ENCODE results near the gene TPTE. TPM values are rescaled to one million over a fixed set of nuclear protein-coding genes. Genes with fewer than 3 reads are reported as not detected.
"Not testable (repeated sequence)": the region's sequence is repeated elsewhere in the genome, so short reads cannot be mapped to it uniquely, and the experiment has no call there.

The TPTE gene
- total RNA-seq, result not detected
- under 1 TPM in 1 of 3 donors, not detected in 2; 0.07 TPM for polyA plus RNA-seq
- long read RNA-seq, donor 1, result 0 reads
- long read RNA-seq, donor 2, result 0 reads
- long read RNA-seq, donor 3, result 0 reads
- long read RNA-seq, donor 4, result 0 reads
- long read RNA-seq, donor 5, result 0 reads
- long read RNA-seq, donor 6, result 0 reads
- long read RNA-seq, donor 7, result 0 reads
- long read RNA-seq, donor 8, result 0 reads
- long read RNA-seq, donor 9, result 0 reads
- long read RNA-seq, donor 10, result 0 reads

GRCh38 chr21:10521091-10521598 lies at the start of gene TPTE:
Gene TPTE (plus strand): TSS chr21:10521583. CDS start chr21:10538724, 17,141 bp downstream.
- no peak within 1 kb of the TSS for H3K4me3 ChIP-seq
- peaks cover 4% of the 10 kb centered on the region for H3K27me3 ChIP-seq
- H3K9me3 ChIP-seq (replicated peaks in 1 of 3), result peaks cover 0 to 5% (median 0%) of the 10 kb centered on the region in 3 donors
- no peaks in the 10 kb centered on the region for H3K36me3 ChIP-seq (replicated peaks in 1 of 2)
- TF ChIP-seq POLR2A (IDR thresholded peaks at IDR 0.05) (no peak), CTCF (IDR thresholded peaks at IDR 0.05) (no peak)
- H3K4me1 ChIP-seq (replicated peaks in 1 of 2), result no peaks in the 10 kb centered on the region
- intact Hi-C loops (cut with DNase I), result no loop called here
- DNase-seq, result no peak
- 54 to 75% (median 60%) methylated on average over 52 to 66 of the region's 66 CpGs for WGBS, 4 donors
- H3K27ac ChIP-seq, result no peak within 1 kb of the TSS

DNA sequence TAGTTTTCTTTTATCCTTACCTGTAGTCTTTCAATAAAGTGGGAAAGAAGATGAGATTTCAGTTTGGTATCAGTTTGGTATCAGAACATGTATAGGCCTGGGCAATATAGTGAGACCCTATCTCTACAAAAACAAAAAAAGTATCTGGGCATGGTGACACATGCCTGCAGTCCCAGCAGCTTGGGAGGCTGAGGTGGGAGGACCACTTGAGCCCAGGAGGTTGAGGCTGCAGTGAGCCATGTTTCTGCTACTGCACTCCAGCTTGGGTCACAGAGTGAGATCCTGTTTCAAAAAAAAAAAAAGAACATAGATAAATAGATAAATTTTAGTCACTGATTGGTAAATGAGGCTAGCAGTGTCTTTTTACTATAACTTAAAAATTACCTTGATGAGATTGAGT lies 49.4 kb upstream of the TPTE start:
- H3K4me1 ChIP-seq (replicated peaks in 1 of 2); H3K27me3 ChIP-seq; DNase-seq; intact Hi-C loops (cut with DNase I); H3K9me3 ChIP-seq (replicated peaks in 1 of 3); H3K36me3 ChIP-seq (replicated peaks in 1 of 2); H3K4me3 ChIP-seq; H3K27ac ChIP-seq: not testable (repeated sequence)

- WGBS, 4 donors, result 52 to 57% (median 55%) methylated on average over 7 of the region's 7 CpGs
- DNase-seq; H3K36me3 ChIP-seq (replicated peaks in 1 of 2); H3K9me3 ChIP-seq (replicated peaks in 1 of 3); H3K4me1 ChIP-seq (replicated peaks in 1 of 2); H3K4me3 ChIP-seq; intact Hi-C loops (cut with DNase I); H3K27ac ChIP-seq; H3K27me3 ChIP-seq: not testable (repeated sequence)
Observed at GRCh38 chr21:10477794-10478193, 43.6 kb upstream of the TPTE start.

DNA sequence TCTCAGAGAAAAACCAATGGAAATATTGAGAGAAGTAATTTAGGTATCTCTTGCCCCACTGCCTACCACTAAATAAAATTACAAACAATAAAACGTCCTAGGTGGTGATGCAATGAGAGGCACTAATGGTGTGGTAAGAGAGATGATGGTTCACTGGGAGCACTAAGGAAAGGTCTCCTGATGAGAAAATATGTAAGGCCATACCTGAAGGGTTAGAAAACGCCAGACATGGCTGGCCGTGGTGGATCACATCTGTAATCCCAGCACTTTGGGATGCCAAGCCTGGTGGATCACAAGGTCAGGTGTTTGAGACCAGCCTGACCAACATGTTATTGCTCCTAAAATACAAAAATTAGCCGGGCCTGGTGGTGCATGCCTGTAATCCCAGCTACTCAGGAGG lies 41.5 kb upstream of the TPTE start:
- 30 to 40% (median 34%) methylated on average over 4 of the region's 4 CpGs for WGBS, 4 donors
- DNase-seq, H3K4me3 ChIP-seq: not testable (repeated sequence)

DNA sequence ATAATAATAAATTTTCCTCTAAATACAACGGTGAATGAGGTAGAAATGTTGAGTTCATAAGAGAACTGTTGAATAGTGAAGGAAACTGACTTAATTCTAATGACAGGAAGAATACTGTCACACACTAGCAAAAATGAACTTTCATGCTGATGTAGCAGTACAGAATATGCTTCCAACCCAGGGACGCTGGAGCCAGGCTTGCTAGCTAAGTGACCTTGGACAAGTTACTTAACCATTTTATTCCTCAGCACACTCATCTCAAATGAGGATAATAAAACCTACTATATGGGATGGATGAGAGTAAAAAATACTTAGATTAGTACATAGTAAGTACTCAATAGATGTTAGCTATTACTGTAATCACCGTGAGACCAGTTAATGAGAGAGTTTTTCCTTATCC lies 36.5 kb upstream of the TPTE start:
- H3K4me1 ChIP-seq (replicated peaks in 1 of 2); H3K27me3 ChIP-seq; DNase-seq; intact Hi-C loops (cut with DNase I); H3K4me3 ChIP-seq; H3K27ac ChIP-seq; H3K36me3 ChIP-seq (replicated peaks in 1 of 2); H3K9me3 ChIP-seq (replicated peaks in 1 of 3): not testable (repeated sequence)
- WGBS, 4 donors, result 44 to 51% (median 50%) methylated on average over 3 of the region's 3 CpGs

More for the DNA sequence above, 41.5 kb upstream of the TPTE start:
- intact Hi-C loops (cut with DNase I); H3K27me3 ChIP-seq; H3K4me1 ChIP-seq (replicated peaks in 1 of 2); H3K27ac ChIP-seq; H3K9me3 ChIP-seq (replicated peaks in 1 of 3); H3K36me3 ChIP-seq (replicated peaks in 1 of 2): not testable (repeated sequence)

DNA sequence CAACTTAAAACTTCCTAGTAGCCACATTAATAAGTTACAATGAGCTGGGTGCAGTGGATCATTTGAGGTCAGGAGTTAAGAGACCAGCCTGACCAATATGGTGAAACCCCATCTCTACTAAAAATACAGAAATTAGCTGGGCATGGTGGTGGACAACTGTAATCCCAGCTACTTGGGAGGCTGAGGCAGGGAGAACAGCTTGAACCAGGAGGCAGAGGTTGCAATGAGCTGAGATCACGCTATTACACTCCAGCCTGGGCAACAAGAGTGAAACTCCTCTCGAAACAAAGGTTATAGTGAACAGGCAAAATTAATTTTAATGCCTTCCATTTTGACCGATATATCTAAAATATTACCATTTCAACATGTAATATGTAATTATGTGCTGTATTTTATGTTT lies 30.9 kb upstream of the TPTE start:
- H3K27ac ChIP-seq; H3K9me3 ChIP-seq (replicated peaks in 1 of 3); intact Hi-C loops (cut with DNase I); H3K4me1 ChIP-seq (replicated peaks in 1 of 2); H3K27me3 ChIP-seq; H3K36me3 ChIP-seq (replicated peaks in 1 of 2); DNase-seq; H3K4me3 ChIP-seq: not testable (repeated sequence)
- 45 to 57% (median 54%) methylated on average over 3 of the region's 3 CpGs for WGBS, 4 donors

- H3K27me3 ChIP-seq, result no peaks in the 10 kb centered on the region
- 58 to 59% (median 59%) methylated on average over 6 of the region's 6 CpGs for WGBS, 4 donors
- no peak for DNase-seq
- no peak overlapping the region for H3K27ac ChIP-seq
- H3K4me1 ChIP-seq (replicated peaks in 1 of 2), result no peaks in the 10 kb centered on the region
- H3K9me3 ChIP-seq (replicated peaks in 1 of 3), result no peaks in the 10 kb centered on the region
- TF ChIP-seq POLR2A (IDR thresholded peaks at IDR 0.05), result no peak
- TF ChIP-seq CTCF (IDR thresholded peaks at IDR 0.05), result no peak
- intact Hi-C loops (cut with DNase I), result no loop called here
- H3K4me3 ChIP-seq, result no peak overlapping the region
- no peaks in the 10 kb centered on the region for H3K36me3 ChIP-seq (replicated peaks in 1 of 2)
Observed at GRCh38 chr21:10511116-10511515, 10.3 kb upstream of the TPTE start.

DNA sequence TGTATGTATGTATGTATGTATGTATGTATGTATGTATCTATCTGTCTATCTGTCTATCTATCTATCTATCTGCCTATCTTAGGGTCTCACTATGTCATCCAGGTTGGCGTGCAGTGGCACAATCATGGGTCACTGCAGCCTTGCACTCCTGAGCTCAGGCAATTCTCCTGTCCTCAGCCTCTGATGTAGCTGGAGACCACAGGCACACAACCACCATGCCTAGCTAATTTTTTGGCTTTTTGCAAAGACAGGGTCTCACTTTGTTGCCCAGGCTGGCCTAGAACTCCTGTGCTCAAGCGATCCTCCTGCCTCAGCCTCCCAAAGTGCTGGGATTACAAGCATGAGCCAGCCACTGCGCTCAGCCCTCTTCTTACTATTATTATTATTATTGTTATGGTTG lies 4.5 kb upstream of the TPTE start:
- 78 to 92% (median 87%) methylated on average over 3 of the region's 3 CpGs for WGBS, 4 donors
- H3K27me3 ChIP-seq; H3K36me3 ChIP-seq (replicated peaks in 1 of 2); DNase-seq; H3K4me3 ChIP-seq; H3K27ac ChIP-seq; intact Hi-C loops (cut with DNase I); H3K4me1 ChIP-seq (replicated peaks in 1 of 2); H3K9me3 ChIP-seq (replicated peaks in 1 of 3): not testable (repeated sequence)

GRCh38 chr21:10517904-10518303 lies 3.5 kb upstream of the TPTE start:
- H3K27me3 ChIP-seq; H3K4me3 ChIP-seq; DNase-seq; H3K36me3 ChIP-seq (replicated peaks in 1 of 2); H3K9me3 ChIP-seq (replicated peaks in 1 of 3); H3K4me1 ChIP-seq (replicated peaks in 1 of 2); H3K27ac ChIP-seq; intact Hi-C loops (cut with DNase I): not testable (repeated sequence)
- WGBS, 4 donors, result 68 to 78% (median 71%) methylated on average over 10 of the region's 10 CpGs

Data from adrenal gland (tissue), 19 donors.